ENCODE data around the gene CTSZ. TPM values are rescaled to one million over a fixed set of nuclear protein-coding genes. Genes with fewer than 3 reads are reported as not detected.

The CTSZ gene
- total RNA-seq, 4 donors from 2014 or later: 165 to 410 (median 217) TPM

DNA sequence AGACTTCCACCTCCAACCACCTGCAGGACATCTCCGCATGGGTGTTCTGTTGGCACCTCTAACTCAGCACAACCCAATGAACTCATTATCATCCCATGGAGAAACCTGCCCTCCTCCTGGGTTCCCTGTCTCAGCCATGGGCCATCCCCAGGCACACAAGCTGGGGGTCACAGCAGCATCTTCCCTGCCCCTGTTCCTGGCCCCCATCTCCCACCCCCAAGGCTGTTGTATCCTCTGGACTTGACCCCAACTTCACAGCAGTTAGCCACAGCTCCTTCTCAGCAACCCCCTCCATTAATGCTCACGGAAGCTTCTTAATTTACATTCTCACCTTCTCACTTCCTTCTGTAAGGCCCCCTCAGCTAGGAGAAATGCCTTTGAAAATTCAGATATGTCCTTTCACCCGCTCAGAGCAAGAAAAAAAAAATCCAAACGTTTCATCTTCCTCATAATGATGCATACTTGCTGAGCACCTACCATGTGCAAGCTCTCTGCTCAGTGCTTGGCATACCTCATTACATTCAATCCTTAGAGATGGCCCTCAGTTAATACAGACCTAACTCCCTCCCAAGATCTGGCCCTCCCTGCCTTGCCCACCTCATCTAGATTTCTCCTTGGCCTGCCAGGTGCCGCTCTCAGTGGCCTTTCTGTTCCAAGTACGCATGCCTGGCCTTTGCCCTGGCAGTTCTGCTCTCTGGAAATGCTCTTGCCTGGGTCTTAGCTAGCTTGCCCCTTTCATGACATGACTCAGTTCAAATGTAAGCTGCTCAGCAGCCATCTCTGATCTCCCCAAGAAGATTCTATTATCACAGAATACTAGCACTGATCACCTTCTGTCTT lies 28.5 kb downstream of the CTSZ start:
- no peak for ATAC-seq (ENCODE audit: low FRiP score)
- TF ChIP-seq, protein P1, sequence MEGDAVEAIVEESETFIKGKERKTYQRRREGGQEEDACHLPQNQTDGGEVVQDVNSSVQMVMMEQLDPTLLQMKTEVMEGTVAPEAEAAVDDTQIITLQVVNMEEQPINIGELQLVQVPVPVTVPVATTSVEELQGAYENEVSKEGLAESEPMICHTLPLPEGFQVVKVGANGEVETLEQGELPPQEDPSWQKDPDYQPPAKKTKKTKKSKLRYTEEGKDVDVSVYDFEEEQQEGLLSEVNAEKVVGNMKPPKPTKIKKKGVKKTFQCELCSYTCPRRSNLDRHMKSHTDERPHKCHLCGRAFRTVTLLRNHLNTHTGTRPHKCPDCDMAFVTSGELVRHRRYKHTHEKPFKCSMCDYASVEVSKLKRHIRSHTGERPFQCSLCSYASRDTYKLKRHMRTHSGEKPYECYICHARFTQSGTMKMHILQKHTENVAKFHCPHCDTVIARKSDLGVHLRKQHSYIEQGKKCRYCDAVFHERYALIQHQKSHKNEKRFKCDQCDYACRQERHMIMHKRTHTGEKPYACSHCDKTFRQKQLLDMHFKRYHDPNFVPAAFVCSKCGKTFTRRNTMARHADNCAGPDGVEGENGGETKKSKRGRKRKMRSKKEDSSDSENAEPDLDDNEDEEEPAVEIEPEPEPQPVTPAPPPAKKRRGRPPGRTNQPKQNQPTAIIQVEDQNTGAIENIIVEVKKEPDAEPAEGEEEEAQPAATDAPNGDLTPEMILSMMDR (IDR thresholded peaks at IDR 0.05): no peak
- no peak for DNase-seq (ENCODE audit: low spot score)

DNA sequence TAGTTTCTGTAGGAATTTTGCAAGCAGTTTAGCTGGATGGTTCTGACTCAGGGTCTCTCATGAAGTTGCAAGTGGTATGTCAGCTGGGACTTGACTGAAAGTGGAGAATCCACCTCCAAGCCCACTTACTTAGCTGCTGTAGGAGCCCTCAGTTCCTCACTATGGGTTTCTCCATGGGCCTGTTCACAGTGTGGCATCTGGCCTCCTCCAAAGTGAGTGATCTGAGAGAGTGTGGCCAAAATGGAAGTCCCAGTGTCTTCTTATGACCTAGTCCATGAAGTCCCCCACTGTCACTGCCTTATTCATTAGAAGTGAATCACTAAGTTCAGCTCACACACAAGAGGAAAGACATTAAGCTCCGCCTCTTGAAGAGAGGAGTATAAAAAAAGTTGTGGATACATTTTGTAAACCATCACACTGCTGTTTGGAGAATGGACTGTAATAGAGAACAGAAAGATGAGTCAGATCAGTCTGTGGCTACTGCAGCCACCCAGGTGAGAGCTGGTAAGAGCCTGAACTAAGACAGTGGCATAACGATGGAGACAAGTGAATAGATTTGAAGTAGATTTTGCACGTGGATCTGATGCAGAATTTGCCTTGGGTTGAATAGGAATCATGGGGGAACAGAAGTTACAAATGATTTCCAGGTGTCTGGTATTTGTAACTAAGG lies 30.9 kb downstream of the CTSZ start:
- DNase-seq (ENCODE audit: low spot score) (no peak), ATAC-seq (ENCODE audit: low FRiP score) (no peak)
- TF ChIP-seq, protein P1 (IDR thresholded peaks at IDR 0.05): no peak

DNA sequence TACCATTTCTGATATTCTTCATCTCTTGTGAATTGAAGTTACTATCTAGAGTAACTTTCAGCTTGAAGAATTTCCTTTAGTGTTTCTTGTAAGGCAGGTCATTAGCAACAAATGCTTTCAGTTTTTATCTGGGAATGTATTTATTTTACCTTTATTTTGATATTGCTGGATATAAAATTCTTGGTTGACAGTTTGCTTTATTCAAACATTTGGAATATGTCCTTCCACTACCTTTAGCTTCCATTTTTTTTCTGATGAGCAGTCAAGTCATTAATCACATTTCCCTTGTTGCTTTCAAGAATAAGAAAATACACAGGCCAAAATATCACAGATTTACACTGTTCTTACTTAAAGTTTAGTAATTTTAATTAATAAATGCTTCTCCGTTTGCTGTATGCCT lies 31.7 kb downstream of the CTSZ start:
- TF ChIP-seq, protein P1 (IDR thresholded peaks at IDR 0.05): no peak
- DNase-seq (ENCODE audit: low spot score): no peak
- ATAC-seq (ENCODE audit: low FRiP score): no peak

DNA sequence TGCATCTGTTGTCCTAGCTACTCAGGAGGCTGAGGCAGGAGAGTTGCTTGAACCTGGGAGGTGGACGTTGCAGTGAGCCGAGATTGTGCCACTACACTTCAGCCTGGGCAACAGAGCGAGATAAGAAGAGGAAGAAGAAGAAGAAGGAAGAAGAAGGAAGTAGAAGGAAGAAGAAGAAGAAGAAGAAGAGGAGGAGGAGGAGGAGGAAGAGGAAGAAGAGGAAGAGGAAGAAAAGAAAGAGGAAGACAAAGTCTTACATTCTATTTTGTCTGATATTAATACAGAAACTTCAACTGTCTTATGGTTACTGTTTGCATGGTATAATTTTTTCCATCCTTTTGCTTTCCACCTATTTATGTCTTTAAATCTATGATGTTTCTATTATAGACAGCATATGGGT lies 33.2 kb downstream of the CTSZ start:
- TF ChIP-seq, protein P1 (IDR thresholded peaks at IDR 0.05): no peak
- ATAC-seq (ENCODE audit: low FRiP score) (no peak), DNase-seq (ENCODE audit: low spot score) (no peak)

DNA sequence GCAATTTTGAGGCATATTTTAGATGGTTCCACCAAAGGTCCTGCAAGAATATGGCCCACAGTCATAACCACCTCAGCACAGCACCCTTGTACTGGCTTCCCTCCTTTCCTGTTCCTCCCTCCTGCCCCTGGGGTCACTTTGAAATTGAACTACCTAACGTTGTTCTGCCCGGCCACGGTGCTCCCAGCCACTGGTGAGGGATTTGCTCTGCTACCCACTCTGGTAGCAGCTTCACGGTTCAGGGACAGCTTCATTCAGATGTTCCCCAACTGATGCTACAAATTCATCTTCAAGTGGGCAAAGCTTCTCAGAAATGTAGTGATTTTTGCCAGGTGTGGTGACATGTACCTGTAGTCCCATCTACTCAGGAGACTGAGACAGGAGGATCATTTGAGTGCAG lies 33.9 kb downstream of the CTSZ start:
- TF ChIP-seq, protein P1 (IDR thresholded peaks at IDR 0.05): no peak
- no peak for ATAC-seq (ENCODE audit: low FRiP score)

DNA sequence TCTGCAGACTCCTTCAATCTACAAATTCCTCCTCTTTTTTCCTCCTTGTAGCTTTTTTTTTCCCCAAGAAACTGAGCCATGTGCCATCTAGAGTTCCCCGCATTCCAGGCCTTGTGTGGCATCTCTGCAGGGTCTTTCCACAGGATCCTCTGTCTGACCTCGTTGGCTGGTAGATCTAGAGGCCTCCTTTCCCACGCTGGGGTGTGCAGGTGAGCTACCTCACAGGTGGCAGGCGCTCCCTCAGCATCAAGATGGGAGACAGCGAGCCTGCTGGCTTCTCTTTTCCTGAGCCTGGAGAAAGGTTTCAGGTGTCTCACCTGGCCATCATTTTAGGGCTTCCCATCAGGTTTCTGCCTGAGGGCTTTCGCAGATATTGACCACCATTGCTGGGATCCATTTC lies 35.6 kb downstream of the CTSZ start:
- no peak for DNase-seq (ENCODE audit: low spot score)
- no peak for ATAC-seq (ENCODE audit: low FRiP score)
- TF ChIP-seq, protein P1 (IDR thresholded peaks at IDR 0.05): no peak

More for the DNA sequence above, 33.9 kb downstream of the CTSZ start:
- DNase-seq (ENCODE audit: low spot score): no peak
